NCI-H446 (cell line): Measurements from ENCODE around the gene MYRIP.
A peak's percentile ranks its signal among the peaks of the same experiment; 100 is the strongest.
"Not testable (repeated sequence)": the region's sequence is repeated elsewhere in the genome, so short reads cannot be mapped to it uniquely, and the experiment has no call there.

Experiments
- DNase-seq, 2 experiments: peaks; one replicate each; lab custom pipeline; 2025; lab: John Stamatoyannopoulos, UW

Gene MYRIP

DNA sequence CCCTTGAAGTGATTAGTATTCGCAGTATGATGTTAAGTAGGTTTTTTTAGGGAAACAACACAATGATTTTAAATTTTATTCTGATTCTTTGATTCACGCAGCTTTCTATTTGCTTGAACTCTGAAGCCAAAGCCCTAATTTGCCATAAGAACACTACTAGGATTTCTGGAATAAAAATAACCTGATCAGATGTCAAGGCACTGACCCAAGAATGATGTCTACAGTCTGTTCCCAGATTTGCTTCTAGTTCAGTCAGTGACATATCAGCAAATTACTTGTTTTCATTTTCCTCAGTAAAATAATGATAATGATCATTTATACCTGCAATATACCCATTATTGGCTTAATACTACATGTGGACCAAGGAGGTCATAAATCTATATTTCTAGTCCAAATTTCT is 320.6 kb downstream of the MYRIP start:
- no peak for DNase-seq

DNA sequence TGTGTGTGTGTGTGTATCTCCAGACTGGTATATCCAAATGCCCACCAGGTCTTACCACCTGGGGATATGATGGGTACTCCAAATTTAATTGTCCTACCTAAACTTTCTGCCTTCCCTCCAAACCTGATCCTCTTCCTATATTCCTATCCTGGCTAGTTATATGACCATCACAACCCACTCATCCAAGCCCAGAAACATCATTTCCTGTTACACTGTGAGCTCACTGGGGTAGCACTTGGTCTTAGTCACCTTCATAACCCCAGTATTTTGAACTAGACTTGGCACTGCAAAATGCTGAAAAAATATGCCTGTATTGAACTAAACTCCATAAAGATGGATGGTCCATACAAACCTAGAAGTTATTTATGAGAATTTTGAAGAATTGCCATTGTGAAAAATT is 321.3 kb downstream of the MYRIP start:
- no peak for DNase-seq

GRCh38 chr3:40133886-40134575 is 324.6 kb downstream of the MYRIP start:
- not testable (repeated sequence) for DNase-seq

- DNase-seq, result peak in 1 of 2 experiments; percentile 2
Observed at GRCh38 chr3:40137591-40138295, 328.3 kb downstream of the MYRIP start.

DNA sequence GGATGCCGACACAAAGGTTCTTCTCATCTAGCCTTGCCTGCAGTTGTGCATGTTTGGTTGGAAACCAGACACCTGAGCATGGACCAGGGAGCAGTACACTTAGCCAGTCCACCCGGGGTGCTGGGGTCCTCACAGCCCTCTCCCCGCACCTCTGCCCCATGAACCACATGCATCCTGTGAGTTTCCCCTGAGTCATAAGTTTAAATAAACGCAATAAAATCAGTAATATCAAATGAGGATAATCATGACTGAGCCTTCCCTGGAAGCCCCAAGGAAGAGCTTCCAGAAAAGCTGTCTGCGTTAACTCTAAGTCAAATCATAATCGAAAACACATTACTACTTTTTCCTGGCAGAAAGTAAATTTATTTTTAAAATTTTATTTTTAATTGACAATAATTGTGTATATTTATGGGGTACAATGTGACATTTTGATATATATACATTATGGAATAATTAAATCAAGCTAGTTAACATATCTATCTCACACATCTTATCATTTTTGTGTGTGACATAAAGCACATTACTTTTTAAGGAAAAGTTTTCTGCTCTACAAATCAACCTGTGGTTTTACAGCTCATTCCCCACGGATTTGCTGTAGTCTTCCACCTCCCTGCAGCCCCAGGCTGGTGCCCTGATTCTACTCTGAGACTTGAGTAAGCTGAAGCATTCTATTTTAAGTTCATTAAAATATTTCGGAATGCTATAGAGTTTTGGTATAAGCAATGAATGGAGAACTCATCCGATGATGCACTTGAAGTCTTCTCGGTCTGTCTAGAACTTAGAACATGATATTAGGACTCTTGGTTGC is 334.1 kb downstream of the MYRIP start:
- DNase-seq, result no peak

DNA sequence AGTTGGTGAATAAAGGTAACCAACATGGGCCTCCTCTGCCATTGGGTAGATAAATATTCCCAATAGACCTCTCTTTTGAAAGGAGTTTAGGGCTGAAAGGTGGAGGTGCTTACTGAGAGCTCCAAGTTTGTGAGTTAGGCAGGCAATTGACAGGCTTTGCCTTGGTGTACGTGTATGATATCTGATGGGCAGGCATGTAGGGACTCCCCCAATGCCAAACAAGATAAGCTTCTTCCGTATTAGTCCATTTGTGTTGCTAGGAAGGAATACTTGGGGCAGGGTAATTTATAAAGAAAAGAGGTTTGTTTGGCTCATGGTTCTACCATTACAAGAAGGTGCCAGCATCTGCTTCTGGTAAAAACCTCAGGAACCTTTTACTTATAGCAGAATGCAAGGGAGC is 339.4 kb downstream of the MYRIP start:
- DNase-seq, result no peak

GRCh38 chr3:40152482-40153133 is 343.2 kb downstream of the MYRIP start:
- no peak for DNase-seq

DNA sequence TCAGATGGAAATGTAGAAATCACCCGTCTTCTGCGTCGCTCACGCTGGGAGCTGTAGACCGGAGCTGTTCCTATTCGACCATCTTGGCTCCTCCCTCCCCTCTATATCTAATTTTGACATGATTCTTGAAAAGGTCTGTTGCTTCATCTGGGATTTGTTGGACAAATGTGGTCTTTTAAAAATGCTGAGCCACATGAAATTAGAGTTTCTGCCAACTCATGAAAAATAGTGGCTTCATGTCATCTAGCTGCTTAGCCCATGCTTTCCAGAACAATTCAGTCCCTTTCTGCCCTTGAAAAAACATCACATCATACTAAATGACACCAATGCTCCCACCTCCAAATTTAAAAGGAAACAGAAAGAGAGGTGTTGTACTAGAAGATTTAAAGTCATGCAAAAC is 351.5 kb downstream of the MYRIP start:
- DNase-seq, result no peak

GRCh38 chr3:40162616-40163015 is 353.2 kb downstream of the MYRIP start:
- DNase-seq, result no peak

DNA sequence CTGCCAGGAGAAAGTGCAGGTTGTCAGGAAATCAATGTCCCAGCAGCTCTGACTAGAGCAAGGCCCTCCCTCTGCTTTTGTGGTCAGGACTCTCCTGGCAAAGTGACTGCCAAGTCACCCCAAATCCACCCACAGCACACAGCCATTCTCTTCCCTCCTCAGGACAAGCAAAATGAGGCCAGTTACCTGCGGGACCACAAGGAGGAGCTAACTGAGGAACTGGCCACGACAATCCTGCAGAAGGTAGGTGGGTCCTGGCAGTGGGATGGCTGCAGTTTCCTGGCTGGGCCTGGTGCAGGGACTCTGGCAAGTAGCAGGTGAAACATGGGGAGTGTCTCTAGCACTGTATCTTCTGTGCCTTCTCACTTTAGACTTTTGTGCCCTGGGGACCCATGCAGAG is 357.6 kb downstream of the MYRIP start:
- no peak for DNase-seq

GRCh38 chr3:40167958-40168357 is 358.5 kb downstream of the MYRIP start:
- DNase-seq, result no peak

DNA sequence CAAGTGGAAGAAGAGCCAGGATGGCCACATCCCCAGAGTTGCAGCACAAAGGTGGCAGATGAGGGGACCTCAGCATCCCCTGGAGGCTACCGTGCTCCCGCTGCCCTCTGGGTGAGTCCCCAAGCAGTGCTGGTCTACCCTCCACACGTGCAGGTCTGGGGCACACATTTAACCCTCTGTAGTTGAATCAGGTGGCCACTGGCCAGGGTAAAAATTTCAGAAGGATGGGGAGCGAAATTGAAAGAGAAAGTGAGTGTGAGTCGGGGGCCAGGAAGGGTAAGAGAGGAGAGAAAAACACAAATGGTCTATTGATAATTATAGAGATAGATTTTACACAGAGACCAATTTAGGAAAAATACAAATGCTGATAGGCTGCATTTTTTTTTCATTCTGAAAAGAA is 360.6 kb downstream of the MYRIP start:
- DNase-seq, result no peak

DNA sequence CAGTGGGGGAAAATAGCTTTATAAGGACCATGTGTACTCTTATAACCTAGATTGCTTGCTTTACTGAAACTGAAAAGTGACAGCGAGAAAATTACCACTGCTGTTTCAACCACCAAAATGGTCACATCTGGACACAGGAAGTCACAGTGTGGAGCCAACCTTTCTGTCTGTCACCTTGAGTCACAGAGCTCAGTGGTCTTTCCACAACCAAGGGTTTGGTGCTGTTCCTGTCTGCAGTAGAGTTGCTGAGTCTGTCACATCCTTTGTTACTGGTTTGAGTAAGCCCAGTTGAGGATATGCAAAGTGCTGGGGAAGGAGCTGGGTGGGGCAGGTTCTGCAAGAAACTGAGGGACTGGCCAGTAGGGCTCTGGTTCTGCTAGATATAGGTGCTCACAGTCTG is 361.0 kb downstream of the MYRIP start:
- DNase-seq, result no peak

GRCh38 chr3:40172560-40172959 is 363.2 kb downstream of the MYRIP start:
- DNase-seq, result no peak

- no peak for DNase-seq
Observed at GRCh38 chr3:40173227-40173721, 363.9 kb downstream of the MYRIP start.

DNA sequence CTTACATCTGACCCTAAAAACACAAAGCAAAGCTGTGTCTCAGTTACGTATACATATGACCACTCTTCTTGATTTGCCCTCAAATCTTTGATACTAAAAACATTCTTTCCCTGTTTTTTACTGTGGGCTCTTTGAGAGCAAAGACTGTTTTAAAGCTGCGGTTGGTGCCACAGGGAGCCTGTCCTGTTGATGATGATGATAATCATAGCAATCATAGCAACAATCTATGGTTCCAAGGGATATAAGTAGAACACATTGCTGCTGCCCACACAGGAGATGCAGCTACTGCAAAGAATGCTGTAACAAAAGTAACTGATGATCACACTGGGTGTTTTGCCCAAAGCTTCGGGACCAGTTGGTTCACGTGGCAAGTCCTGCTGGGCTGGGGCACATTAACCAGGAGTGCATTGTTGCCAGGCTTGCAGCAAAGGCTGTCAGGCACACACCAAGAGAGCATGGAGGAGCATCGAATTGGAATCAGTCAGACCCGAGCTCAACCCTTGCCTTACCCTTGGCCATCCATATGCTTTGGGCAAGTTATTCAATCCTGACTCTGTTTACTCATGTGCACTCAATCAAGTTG is 368.7 kb downstream of the MYRIP start:
- DNase-seq, result no peak

DNA sequence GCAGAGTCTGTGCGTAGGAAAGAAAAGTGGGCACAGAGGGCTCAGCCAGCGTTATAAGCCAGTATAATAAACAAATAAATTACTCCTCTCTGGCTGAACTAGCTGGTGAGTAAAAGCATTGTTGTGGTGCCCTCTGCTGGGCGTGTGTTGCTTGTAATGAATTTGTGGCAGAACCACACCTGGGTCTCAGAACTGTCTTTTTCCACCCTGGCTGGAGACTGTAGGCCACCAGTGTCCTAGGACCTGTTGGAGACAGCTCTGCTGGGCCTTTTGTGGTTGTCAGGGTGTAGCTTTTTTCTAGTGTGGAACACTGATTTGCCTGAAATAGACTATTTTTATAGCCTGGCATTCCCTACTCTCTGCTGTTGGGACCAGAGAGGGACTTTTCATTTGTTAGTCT is 369.6 kb downstream of the MYRIP start:
- DNase-seq, result peak in 1 of 2 experiments; percentile 42

DNA sequence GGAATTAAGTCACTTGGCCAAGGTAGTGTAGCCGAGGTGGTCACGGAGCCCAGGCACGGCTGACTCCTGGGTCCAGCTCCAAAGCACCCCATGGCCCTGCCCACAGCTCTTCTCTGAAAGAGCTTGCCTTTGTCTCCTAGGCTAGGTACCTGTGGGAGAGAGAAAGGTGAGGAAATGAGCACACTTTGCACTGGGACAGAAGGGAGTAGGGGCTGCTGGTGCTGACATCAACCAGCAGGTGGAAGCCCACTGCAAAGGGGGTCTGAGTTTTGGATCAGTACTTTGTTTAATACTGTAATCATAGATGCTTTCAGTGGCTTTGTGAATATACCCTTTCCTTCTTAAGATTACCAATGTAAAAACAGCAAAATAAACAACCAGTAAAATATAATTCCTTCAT is 371.8 kb downstream of the MYRIP start:
- no peak for DNase-seq

DNA sequence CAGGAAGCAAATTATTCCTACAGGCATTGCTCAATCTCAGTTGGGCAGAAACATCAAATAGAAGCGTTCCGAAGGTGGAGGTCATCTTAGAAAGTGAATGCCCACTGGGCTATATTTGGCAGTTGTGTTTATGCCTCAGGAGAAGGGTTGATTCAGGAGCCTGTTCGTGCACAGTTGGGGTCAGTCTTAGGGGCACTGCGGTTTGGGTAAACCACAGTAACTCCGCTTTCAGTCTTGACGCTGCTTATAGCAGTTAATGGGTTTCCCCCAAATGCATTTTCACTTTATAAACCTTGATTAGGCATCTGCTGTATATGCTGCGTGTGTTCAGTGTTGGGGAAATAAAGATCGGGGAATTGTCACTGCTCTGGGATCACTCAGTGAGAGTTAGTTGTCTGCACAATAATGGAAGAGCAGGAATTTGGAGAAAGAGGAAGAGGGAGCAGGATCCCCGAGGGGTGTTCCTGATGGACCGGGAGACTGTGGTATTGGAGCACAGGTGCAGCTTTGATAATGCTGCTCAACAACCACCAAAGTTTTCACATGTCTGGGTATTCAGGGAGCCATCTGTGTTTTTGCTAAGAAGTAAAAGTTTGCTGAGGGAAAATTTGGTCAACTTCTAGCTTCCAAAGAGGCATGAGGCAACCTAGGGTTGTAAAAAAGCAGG is 375.8 kb downstream of the MYRIP start:
- DNase-seq, result no peak

GRCh38 chr3:40186508-40186907 is 377.1 kb downstream of the MYRIP start:
- DNase-seq, result no peak

DNA sequence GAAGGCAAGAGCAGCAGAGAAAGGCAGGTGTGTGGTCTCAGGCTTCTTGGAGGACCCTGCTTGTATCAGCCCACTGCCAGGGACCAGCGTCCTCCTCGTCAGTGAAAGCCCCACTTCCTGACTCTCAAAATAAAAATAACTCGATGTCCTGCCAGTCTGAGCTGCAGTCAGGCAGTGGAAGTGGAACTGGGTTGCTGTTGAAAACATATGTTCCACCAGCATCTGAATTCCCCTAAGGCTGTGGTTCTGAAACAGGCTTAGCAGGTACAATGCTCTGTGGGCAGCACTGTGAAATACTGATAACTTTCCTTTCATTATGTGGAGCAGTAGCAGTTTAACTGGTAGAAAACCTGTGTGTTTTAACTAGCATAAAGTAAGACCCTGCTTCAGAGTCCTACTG is 378.5 kb downstream of the MYRIP start:
- no peak for DNase-seq
